ENCODE results near the gene NOL3.

- TF ChIP-seq TEAD4 (IDR thresholded peaks at IDR 0.05) (no peak), RAD21 (IDR thresholded peaks at IDR 0.05; ENCODE audit: low read depth) (no peak), EP300 (IDR thresholded peaks at IDR 0.05; ENCODE audit: borderline replicate concordance) (no peak), REST (IDR thresholded peaks at IDR 0.05; ENCODE audit: low read depth) (no peak), TCF12 (IDR thresholded peaks at IDR 0.05; ENCODE audit: low read depth) (no peak), CEBPB (IDR thresholded peaks at IDR 0.05) (no peak), NFIC (IDR thresholded peaks at IDR 0.05) (no peak), FOXM1 (IDR thresholded peaks at IDR 0.05; ENCODE audit: borderline replicate concordance, low read depth) (no peak), EGR1 (IDR thresholded peaks at IDR 0.05) (no peak)
- TF ChIP-seq, protein P1, sequence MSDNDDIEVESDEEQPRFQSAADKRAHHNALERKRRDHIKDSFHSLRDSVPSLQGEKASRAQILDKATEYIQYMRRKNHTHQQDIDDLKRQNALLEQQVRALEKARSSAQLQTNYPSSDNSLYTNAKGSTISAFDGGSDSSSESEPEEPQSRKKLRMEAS (IDR thresholded peaks at IDR 0.05), result no peak
Measured at GRCh38 chr16:67145746-67146145, 24.6 kb upstream of the NOL3 start.
